ENCODE results near the gene ZBTB7C. TPM values are rescaled to one million over a fixed set of nuclear protein-coding genes. Genes with fewer than 3 reads are reported as not detected.
A peak's percentile ranks its signal among the peaks of the same experiment; 100 is the strongest.

ZBTB7C gene
- total RNA-seq, 1 donor from 2014 or later, result 2.7 TPM

DNA sequence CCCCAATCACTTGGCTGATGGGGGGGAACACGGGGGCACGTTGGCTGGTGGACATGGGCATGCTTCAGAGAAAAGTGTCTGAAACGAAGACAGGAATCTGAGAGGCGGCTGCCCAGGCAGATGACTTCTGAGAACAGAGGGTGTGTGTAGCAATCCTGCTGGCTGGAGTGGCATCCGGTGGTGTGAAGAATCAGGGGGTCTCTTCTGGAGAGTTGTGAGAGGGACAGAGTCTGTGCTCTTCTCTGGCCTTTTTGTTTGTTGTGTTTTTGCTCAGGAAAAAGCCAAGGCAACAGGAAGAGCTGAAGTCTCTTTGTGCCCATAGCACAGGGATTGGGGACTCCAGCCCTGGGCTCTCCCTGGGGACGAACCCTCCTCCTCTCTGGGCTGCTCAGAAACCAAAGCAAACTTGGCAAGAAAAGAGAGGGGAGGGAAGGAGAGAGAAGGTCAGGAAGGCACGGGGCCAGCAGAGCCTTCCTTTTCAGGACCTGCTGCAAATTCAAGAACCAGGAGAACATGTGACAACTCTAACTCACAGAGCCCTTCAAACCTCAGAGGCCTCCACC, 381.7 kb downstream of the ZBTB7C start:
- TF ChIP-seq, protein P1, sequence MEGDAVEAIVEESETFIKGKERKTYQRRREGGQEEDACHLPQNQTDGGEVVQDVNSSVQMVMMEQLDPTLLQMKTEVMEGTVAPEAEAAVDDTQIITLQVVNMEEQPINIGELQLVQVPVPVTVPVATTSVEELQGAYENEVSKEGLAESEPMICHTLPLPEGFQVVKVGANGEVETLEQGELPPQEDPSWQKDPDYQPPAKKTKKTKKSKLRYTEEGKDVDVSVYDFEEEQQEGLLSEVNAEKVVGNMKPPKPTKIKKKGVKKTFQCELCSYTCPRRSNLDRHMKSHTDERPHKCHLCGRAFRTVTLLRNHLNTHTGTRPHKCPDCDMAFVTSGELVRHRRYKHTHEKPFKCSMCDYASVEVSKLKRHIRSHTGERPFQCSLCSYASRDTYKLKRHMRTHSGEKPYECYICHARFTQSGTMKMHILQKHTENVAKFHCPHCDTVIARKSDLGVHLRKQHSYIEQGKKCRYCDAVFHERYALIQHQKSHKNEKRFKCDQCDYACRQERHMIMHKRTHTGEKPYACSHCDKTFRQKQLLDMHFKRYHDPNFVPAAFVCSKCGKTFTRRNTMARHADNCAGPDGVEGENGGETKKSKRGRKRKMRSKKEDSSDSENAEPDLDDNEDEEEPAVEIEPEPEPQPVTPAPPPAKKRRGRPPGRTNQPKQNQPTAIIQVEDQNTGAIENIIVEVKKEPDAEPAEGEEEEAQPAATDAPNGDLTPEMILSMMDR (IDR thresholded peaks at IDR 0.05; ENCODE audit: borderline replicate concordance), result no peak
- H3K36me3 ChIP-seq, result no peaks in the 10 kb centered on the region
- H3K4me1 ChIP-seq, result peaks cover 30% of the 10 kb centered on the region
- H3K27ac ChIP-seq (replicated peaks), result no peak overlapping the region
- H3K27me3 ChIP-seq (ENCODE audit: low read depth), result peaks cover 1% of the 10 kb centered on the region
- no peaks in the 10 kb centered on the region for H3K9me3 ChIP-seq (replicated peaks)
- intact Hi-C loops (cut with micrococcal nuclease), result no loop called here
- DNase-seq, result no peak
- no peak overlapping the region for H3K4me3 ChIP-seq

DNA sequence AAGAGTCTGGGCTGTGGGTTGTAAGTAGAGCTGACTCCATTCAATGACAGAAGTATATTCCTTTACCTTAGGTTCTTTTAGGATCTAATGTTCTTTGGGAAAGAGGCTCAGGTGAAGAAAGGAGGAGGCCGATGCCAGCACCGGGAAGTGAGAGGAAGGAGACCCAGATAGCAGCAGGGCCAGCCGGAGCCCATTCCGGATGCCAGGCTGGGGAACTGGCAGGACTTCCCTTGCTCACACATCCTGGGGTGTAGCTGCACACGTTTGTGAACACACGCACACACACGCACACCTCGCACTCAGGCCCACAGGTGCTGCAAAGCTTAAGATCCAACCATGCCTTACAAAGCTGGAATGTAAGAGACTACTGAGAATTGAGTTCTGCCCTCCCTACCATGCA, 383.0 kb downstream of the ZBTB7C start:
- no peak for DNase-seq
- TF ChIP-seq, protein P1 (IDR thresholded peaks at IDR 0.05; ENCODE audit: borderline replicate concordance), result no peak
- intact Hi-C loops (cut with micrococcal nuclease), result no loop called here
- Histone ChIP-seq H3K27me3 (ENCODE audit: low read depth) (peaks cover 14% of the 10 kb centered on the region), H3K9me3 (replicated peaks) (no peaks in the 10 kb centered on the region), H3K27ac (replicated peaks) (no peak overlapping the region), H3K4me1 (peaks cover 30% of the 10 kb centered on the region), H3K36me3 (no peaks in the 10 kb centered on the region), H3K4me3 (no peak overlapping the region)

DNA sequence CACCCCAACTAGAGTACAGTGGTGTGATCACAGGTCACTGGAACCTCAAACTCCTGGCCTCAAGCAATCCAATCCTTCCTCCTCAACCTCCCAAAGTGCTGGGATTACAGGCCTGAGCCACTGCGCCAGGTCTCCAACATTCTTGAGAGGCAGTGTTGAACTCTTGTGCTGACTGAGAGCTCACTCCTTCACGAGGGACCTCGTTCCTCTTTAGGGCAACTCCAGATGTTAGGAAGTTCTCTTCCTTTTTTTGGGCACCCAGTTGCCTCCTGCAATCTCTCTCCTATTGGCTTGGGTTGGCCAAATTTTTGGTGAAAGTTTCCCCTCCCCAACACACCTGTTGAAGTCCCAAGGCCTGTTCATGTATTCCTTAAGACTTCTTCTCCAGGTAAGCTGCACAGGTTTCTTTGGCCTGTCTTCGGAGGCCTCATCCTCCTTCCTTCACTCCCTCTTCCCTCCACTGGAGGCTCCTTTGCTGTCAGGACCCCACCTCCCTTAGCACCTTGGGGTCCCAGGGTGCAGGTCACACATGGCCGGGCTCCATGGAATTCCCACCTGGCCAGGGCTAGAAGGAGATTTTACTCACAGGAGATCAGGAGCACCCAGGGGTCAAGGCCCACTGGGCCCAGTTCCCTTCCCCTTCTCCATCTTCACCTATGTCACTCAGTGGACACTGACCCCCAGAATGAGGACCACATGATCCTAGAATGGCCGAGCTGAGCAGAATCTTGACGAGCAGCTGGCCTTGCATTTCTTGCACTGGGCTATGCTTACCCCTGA, 384.1 kb downstream of the ZBTB7C start:
- no peak for DNase-seq
- intact Hi-C loops (cut with micrococcal nuclease), result loop anchor here (5.0 kb wide), 1 partner anchor 253 kb away; no protein-coding TSS in a partner anchor

DNA sequence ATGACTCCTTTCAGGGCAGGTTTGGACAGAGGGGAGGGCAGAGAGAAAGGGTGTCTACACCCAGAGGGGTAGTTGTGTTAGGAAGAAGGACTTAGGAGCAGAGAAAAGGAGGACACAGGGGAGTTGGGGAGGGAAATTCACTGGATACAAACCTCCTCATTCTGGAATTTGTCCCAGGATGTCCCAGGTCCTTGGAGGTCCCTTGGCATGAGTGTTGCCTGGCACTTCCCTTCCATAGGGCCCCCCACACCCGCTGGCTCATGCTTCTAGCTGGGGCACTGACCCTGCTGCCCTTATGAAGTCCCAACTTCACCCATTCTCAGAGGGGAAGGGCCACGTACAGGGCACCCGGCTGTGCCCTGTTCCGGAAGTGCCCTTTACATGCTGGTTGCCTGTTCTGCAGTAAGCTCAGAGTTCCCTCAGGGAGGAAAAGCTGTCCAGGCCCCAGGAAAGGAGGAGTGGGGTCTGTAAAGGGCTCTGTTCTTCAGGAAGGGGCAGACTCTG, 385.1 kb downstream of the ZBTB7C start:
- H3K36me3 ChIP-seq, result no peaks in the 10 kb centered on the region
- H3K4me1 ChIP-seq, result peaks cover 30% of the 10 kb centered on the region
- TF ChIP-seq, protein P1 (IDR thresholded peaks at IDR 0.05; ENCODE audit: borderline replicate concordance), result no peak
- H3K27ac ChIP-seq (replicated peaks), result peak overlapping the region; percentile 50
- H3K27me3 ChIP-seq (ENCODE audit: low read depth), result peaks cover 18% of the 10 kb centered on the region
- H3K9me3 ChIP-seq (replicated peaks), result no peaks in the 10 kb centered on the region
- no peak overlapping the region for H3K4me3 ChIP-seq
- no peak for DNase-seq
- intact Hi-C loops (cut with micrococcal nuclease), result loop anchor here (5.0 kb wide), 1 partner anchor 252 kb away; no protein-coding TSS in a partner anchor

More for the DNA sequence above, 384.1 kb downstream of the ZBTB7C start:
- Histone ChIP-seq H3K27ac (replicated peaks) (no peak overlapping the region), H3K27me3 (ENCODE audit: low read depth) (peaks cover 18% of the 10 kb centered on the region), H3K4me1 (peaks cover 30% of the 10 kb centered on the region), H3K4me3 (no peak overlapping the region), H3K36me3 (no peaks in the 10 kb centered on the region), H3K9me3 (replicated peaks) (no peaks in the 10 kb centered on the region)
- TF ChIP-seq, protein P1 (IDR thresholded peaks at IDR 0.05; ENCODE audit: borderline replicate concordance), result no peak

DNA sequence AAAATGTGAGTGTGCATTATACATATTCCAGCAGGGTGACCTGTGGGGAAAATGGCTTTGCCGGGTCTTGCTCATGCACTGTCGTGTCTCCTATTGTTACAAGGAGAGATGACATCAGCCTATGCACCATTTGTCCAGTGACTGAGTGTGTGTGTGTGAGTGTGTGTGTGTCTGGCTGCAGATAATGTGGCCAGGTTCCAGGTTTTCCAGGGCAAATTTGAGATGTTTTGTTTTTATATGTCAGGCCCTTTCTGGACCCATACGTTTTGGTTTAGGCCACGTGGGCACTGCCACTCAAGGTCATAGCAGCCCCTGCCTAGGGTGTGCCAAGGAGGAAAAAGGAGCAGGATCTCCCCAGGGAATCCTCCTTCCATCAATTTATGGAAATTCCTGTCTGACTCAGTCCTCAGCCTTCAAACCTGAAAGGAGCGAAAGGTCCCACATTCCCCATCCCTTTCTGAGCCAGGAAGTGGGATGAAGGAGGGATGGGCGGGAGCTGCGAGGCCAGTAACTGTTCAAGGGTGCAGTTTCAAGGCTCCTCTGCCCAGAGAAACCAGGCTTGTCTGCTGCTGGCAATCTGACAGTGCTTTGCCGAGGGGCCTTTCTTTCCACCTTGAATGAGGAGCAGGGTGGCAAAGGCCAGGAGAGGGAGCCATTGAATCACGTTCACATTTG, 385.7 kb downstream of the ZBTB7C start:
- Histone ChIP-seq H3K4me1 (peaks cover 30% of the 10 kb centered on the region), H3K36me3 (no peaks in the 10 kb centered on the region), H3K27me3 (ENCODE audit: low read depth) (peaks cover 18% of the 10 kb centered on the region), H3K4me3 (no peak overlapping the region), H3K9me3 (replicated peaks) (no peaks in the 10 kb centered on the region), H3K27ac (replicated peaks) (peak overlapping the region; percentile 50)
- TF ChIP-seq, protein P1 (IDR thresholded peaks at IDR 0.05; ENCODE audit: borderline replicate concordance), result peak; percentile 55
- no peak for DNase-seq
- intact Hi-C loops (cut with micrococcal nuclease), result loop anchor here (5.0 kb wide), 1 partner anchor 251 kb away; no protein-coding TSS in a partner anchor

Measured in left ventricle myocardium inferior (tissue), 1 donor.